H9 (cell line): ENCODE measurements around the gene RNLS. TPM values are rescaled to one million over a fixed set of nuclear protein-coding genes. Genes with fewer than 3 reads are reported as not detected.

ENCODE experiments used
- DNase-seq: peaks from one replicate; pipeline ENCODE4 v3.0.0-alpha.2; 2017
- H2AFZ ChIP-seq: one replicate; pipeline ENCODE4 v1.6.1; 2013; ENCODE audit warnings: mild to moderate bottlenecking, low read length, control low read depth, moderate library complexity
- H2AK5ac ChIP-seq: 2 replicates; pipeline ENCODE4 v1.6.1; 2013; ENCODE audit warnings: low read length, control low read depth, mixed read lengths; ENCODE audit not compliant: insufficient read length
- H2BK120ac ChIP-seq: one replicate; pipeline ENCODE4 v1.6.1; 2013; ENCODE audit warnings: low read depth, mild to moderate bottlenecking, low read length, control low read depth, inconsistent platforms; ENCODE audit not compliant: poor library complexity, severe bottlenecking
- H2BK12ac ChIP-seq: 2 replicates; pipeline ENCODE4 v1.6.1; 2013; ENCODE audit warnings: low read length, control low read depth, mixed read lengths, low read depth; ENCODE audit not compliant: insufficient read length
- H2BK15ac ChIP-seq: 2 replicates; pipeline ENCODE4 v1.6.1; 2013; ENCODE audit warnings: low read depth, low read length, control low read depth
- H2BK20ac ChIP-seq: one replicate; pipeline ENCODE4 v1.6.1; 2013; ENCODE audit warnings: low read depth, mild to moderate bottlenecking, low read length, control low read depth, inconsistent platforms; ENCODE audit not compliant: poor library complexity, severe bottlenecking
- H2BK5ac ChIP-seq: 2 replicates; pipeline ENCODE4 v1.6.1; 2013; ENCODE audit warnings: low read length, control low read depth, mixed read lengths; ENCODE audit not compliant: insufficient read length
- H3K14ac ChIP-seq: 2 replicates; pipeline ENCODE4 v1.6.1; 2013; ENCODE audit warnings: low read length, control low read depth; ENCODE audit not compliant: insufficient read depth
- H3K18ac ChIP-seq: 2 replicates; pipeline ENCODE4 v1.6.1; 2013; ENCODE audit warnings: low read depth, mild to moderate bottlenecking, mixed read lengths, low read length, control low read depth; ENCODE audit not compliant: insufficient read length
- H3K23ac ChIP-seq: 2 replicates; pipeline ENCODE4 v1.6.1; 2013; ENCODE audit warnings: low read length, control low read depth, mixed read lengths, low read depth; ENCODE audit not compliant: insufficient read length
- H3K23me2 ChIP-seq: 2 replicates; pipeline ENCODE4 v1.6.1; 2013; ENCODE audit warnings: low read depth, mild to moderate bottlenecking, mixed read lengths, low read length, control low read depth; ENCODE audit not compliant: insufficient read length, poor library complexity, severe bottlenecking
- H3K27ac ChIP-seq: 2 replicates; pipeline ENCODE4 v1.5.1; 2013; ENCODE audit warnings: low read length, control low read depth, mixed read lengths, low read depth; ENCODE audit not compliant: insufficient read length
- H3K27me3 ChIP-seq: 2 replicates; pipeline ENCODE4 v1.6.1; 2013; ENCODE audit warnings: low read length, control low read depth, inconsistent platforms; ENCODE audit not compliant: insufficient read depth
- H3K4ac ChIP-seq: 2 replicates; pipeline ENCODE4 v1.6.1; 2013; ENCODE audit warnings: low read depth, mild to moderate bottlenecking, control low read depth, inconsistent platforms, low read length, moderate library complexity
- H3K4me1 ChIP-seq: 2 replicates; pipeline ENCODE4 v1.6.1; 2013; ENCODE audit warnings: low read length, control low read depth, inconsistent platforms; ENCODE audit not compliant: insufficient read depth
- H3K4me2 ChIP-seq: 2 replicates; pipeline ENCODE4 v1.6.1; 2013; ENCODE audit warnings: low read length, control low read depth, mixed read lengths; ENCODE audit not compliant: insufficient read length, insufficient read depth
- H3K56ac ChIP-seq: 2 replicates; pipeline ENCODE4 v1.6.1; 2013; ENCODE audit warnings: low read depth, mild to moderate bottlenecking, mixed read lengths, low read length, control low read depth; ENCODE audit not compliant: insufficient read length
- H3K79me1 ChIP-seq: 2 replicates; pipeline ENCODE4 v1.6.1; 2013; ENCODE audit warnings: low read depth, mild to moderate bottlenecking, moderate library complexity, low read length, control low read depth, inconsistent platforms; ENCODE audit not compliant: insufficient read depth, poor library complexity, severe bottlenecking
- H3K79me2 ChIP-seq: 2 replicates; pipeline ENCODE4 v1.6.1; 2013; ENCODE audit warnings: low read length, control low read depth, inconsistent platforms; ENCODE audit not compliant: insufficient read depth
- H3K9ac ChIP-seq: 2 replicates; pipeline ENCODE4 v1.6.1; 2013; ENCODE audit warnings: low read length, control low read depth, mixed read lengths; ENCODE audit not compliant: insufficient read length; ENCODE audit errors: extremely low read depth
- H3K9me3 ChIP-seq: one replicate; pipeline ENCODE4 v1.6.1; 2013; ENCODE audit warnings: low read depth, low read length, inconsistent platforms; ENCODE audit not compliant: control insufficient read depth
- H3T11ph ChIP-seq: one replicate; pipeline ENCODE4 v1.6.1; 2013; ENCODE audit warnings: mild to moderate bottlenecking, low read length, control low read depth, inconsistent platforms
- H4K20me1 ChIP-seq: one replicate; pipeline ENCODE4 v1.6.1; 2013; ENCODE audit not compliant: control insufficient read depth, insufficient read length, insufficient read depth
- H4K5ac ChIP-seq: 2 replicates; pipeline ENCODE4 v1.6.1; 2013; ENCODE audit warnings: low read depth, mild to moderate bottlenecking, mixed read lengths, low read length, control low read depth; ENCODE audit not compliant: insufficient read length
- H4K8ac ChIP-seq: replicated peaks from 2 replicates; pipeline ENCODE4 v1.6.1; 2013; ENCODE audit warnings: low read length, control low read depth, mixed read lengths, low read depth; ENCODE audit not compliant: insufficient read length
- H4K91ac ChIP-seq: 2 replicates; pipeline ENCODE4 v1.6.1; 2013; ENCODE audit warnings: low read depth, mild to moderate bottlenecking, moderate library complexity, mixed read lengths, low read length, control low read depth; ENCODE audit not compliant: insufficient read length
- H3K27ac Mint-ChIP-seq, 3 experiments: 2 replicates in 2 of 3; 3 replicates in 1 of 3; pipeline ENCODE4 v1.8.0; 2020 to 2021; ENCODE audit warnings: mixed read lengths in 3 of 3, mild to moderate bottlenecking in 1 of 3, moderate library complexity in 1 of 3
- H3K27me3 Mint-ChIP-seq: 2 replicates; pipeline ENCODE4 v1.8.0; 2021; ENCODE audit warnings: low read depth, mild to moderate bottlenecking, moderate library complexity, mixed read lengths
- H3K36me3 Mint-ChIP-seq, 3 experiments: 2 replicates in 2 of 3; 3 replicates in 1 of 3; pipeline ENCODE4 v1.8.0; 2020 to 2021; ENCODE audit warnings: low read depth in 3 of 3, mixed read lengths in 3 of 3; ENCODE audit not compliant: insufficient read depth in 1 of 3
- H3K4me1 Mint-ChIP-seq, 2 experiments: 2 replicates each; pipeline ENCODE4 v1.8.0; 2020; ENCODE audit warnings: mixed read lengths in 2 of 2
- H3K4me3 Mint-ChIP-seq, 2 experiments: 2 replicates in 1 of 2; 3 replicates in 1 of 2; pipeline ENCODE4 v1.8.0; 2020 to 2021; ENCODE audit warnings: mild to moderate bottlenecking in 2 of 2, mixed read lengths in 2 of 2, moderate library complexity in 1 of 2
- H3K9me3 Mint-ChIP-seq, 2 experiments: 2 replicates in 1 of 2; 3 replicates in 1 of 2; pipeline ENCODE4 v1.8.0; 2020; ENCODE audit warnings: mild to moderate bottlenecking in 2 of 2, mixed read lengths in 2 of 2, moderate library complexity in 1 of 2
- CTCF ChIP-seq: fragments of 200-600 bp; sonication (generic); conservative IDR thresholded peaks from 3 replicates; pipeline ENCODE4 v1.8.0; 2021; ENCODE audit warnings: antibody characterized with exemption, mild to moderate bottlenecking
- total RNA-seq: library from RNA; stranded (reverse); gene quantifications from 2 replicates; pipeline ENCODE4 v1.2.1, GENCODE V29; 2021

The RNLS gene
- total RNA-seq, 1 experiment from 2014 or later: 7.5 TPM

- H2BK5ac ChIP-seq: no peak overlapping the region
- no peaks in the 10 kb centered on the region for H3K27me3 Mint-ChIP-seq
- no peaks in the 10 kb centered on the region for H3K27me3 ChIP-seq
- H3K23me2 ChIP-seq: no peaks in the 10 kb centered on the region
- H3K4me3 Mint-ChIP-seq: no peak overlapping the region
- H3K18ac ChIP-seq: no peak overlapping the region
- H3K79me1 ChIP-seq: no peaks in the 10 kb centered on the region
- no peak overlapping the region for H3K56ac ChIP-seq
- no peak for DNase-seq
- no peak overlapping the region for H2BK120ac ChIP-seq
- no peak for TF ChIP-seq CTCF
- H3K9me3 ChIP-seq: no peaks in the 10 kb centered on the region
- no peak overlapping the region for H3K27ac Mint-ChIP-seq
- no peak overlapping the region for H3K27ac ChIP-seq
- no peak overlapping the region for H4K8ac ChIP-seq
- H3K4me2 ChIP-seq: no peak overlapping the region
- H4K5ac ChIP-seq: no peak overlapping the region
- H3K36me3 Mint-ChIP-seq: no peaks in the 10 kb centered on the region
- peaks cover 13 to 19% of the 10 kb centered on the region in 2 experiments for H3K4me1 Mint-ChIP-seq
- H3K79me2 ChIP-seq: no peaks in the 10 kb centered on the region
- H4K91ac ChIP-seq: no peak overlapping the region
- no peak overlapping the region for H3K4ac ChIP-seq
- H4K20me1 ChIP-seq: no peaks in the 10 kb centered on the region
- no peak overlapping the region for H2AK5ac ChIP-seq
- H2BK20ac ChIP-seq: no peak overlapping the region
- no peak overlapping the region for H3K23ac ChIP-seq
- H2BK12ac ChIP-seq: no peak overlapping the region
- H3K9ac ChIP-seq: no peak overlapping the region
- no peak overlapping the region for H3K14ac ChIP-seq
- H3K9me3 Mint-ChIP-seq: no peaks in the 10 kb centered on the region
- H3K4me1 ChIP-seq: no peaks in the 10 kb centered on the region; the same call in 1 of the 2 replicates
- H3T11ph ChIP-seq: no peak overlapping the region
- no peak overlapping the region for H2BK15ac ChIP-seq
- H2AFZ ChIP-seq: no peak overlapping the region
Observed at GRCh38 chr10:88528201-88528600, 54.9 kb downstream of the RNLS start.
